Activated CD8-positive, alpha-beta T cell treated with anti-CD3 and anti-CD28 coated beads for 36 hours (primary cell): ENCODE measurements around the gene TMPRSS4. TPM values are rescaled to one million over a fixed set of nuclear protein-coding genes. Genes with fewer than 3 reads are reported as not detected.

Experiments used
- ATAC-seq: fragments of 200-7000 bp; cut with Tn5 transposase; one replicate; pipeline ENCODE4 v1.10.0; 2021; ENCODE audit warnings: mild to moderate bottlenecking, moderate library complexity
- CTCF ChIA-PET: fragments of 350-600 bp; sonication (Branson Sonifier 250); formaldehyde crosslinking; loops from one replicate; lab custom pipeline; 2021; ENCODE audit warnings: antibody characterized with exemption; lab: Charles Lee
- POLR2A ChIA-PET: fragments of 350-600 bp; sonication (Branson Sonifier 250); formaldehyde crosslinking; loops from one replicate; lab custom pipeline; 2021; ENCODE audit warnings: antibody characterized with exemption; lab: Charles Lee
- DNase-seq: peaks from one replicate; pipeline ENCODE4 v3.0.0-alpha.2; 2020
- H3K27ac Mint-ChIP-seq: one replicate; pipeline ENCODE4 v1.8.0; 2021; ENCODE audit warnings: mild to moderate bottlenecking, mixed read lengths
- H3K27me3 Mint-ChIP-seq: one replicate; pipeline ENCODE4 v1.8.0; 2021; ENCODE audit warnings: mixed read lengths
- H3K36me3 Mint-ChIP-seq: one replicate; pipeline ENCODE4 v1.8.0; 2021; ENCODE audit warnings: low read depth, mixed read lengths
- H3K4me1 Mint-ChIP-seq: one replicate; pipeline ENCODE4 v1.8.0; 2021; ENCODE audit warnings: low read depth, mixed read lengths
- H3K4me3 Mint-ChIP-seq: one replicate; pipeline ENCODE4 v1.8.0; 2021; ENCODE audit warnings: mild to moderate bottlenecking, moderate library complexity, mixed read lengths
- H3K9me3 Mint-ChIP-seq: one replicate; pipeline ENCODE4 v1.8.0; 2021; ENCODE audit warnings: mixed read lengths
- intact Hi-C: fragments of 100-400 bp; cut with micrococcal nuclease; formaldehyde crosslinking; loops from one replicate; pipeline ENCODE4 v1.10.0; 2022
- total RNA-seq, 2 experiments: library from RNA; stranded (reverse); gene quantifications; one replicate each; pipeline ENCODE4 v1.2.3, GENCODE V29; 2021
- TF ChIP-seq, protein P1 (sequence below): fragments of 200-600 bp; IDR thresholded peaks from one replicate; pipeline ENCODE4 v1.8.0; 2022; ENCODE audit warnings: antibody characterized with exemption, mild to moderate bottlenecking

Gene TMPRSS4
- total RNA-seq, 2 experiments from 2014 or later: not detected

DNA sequence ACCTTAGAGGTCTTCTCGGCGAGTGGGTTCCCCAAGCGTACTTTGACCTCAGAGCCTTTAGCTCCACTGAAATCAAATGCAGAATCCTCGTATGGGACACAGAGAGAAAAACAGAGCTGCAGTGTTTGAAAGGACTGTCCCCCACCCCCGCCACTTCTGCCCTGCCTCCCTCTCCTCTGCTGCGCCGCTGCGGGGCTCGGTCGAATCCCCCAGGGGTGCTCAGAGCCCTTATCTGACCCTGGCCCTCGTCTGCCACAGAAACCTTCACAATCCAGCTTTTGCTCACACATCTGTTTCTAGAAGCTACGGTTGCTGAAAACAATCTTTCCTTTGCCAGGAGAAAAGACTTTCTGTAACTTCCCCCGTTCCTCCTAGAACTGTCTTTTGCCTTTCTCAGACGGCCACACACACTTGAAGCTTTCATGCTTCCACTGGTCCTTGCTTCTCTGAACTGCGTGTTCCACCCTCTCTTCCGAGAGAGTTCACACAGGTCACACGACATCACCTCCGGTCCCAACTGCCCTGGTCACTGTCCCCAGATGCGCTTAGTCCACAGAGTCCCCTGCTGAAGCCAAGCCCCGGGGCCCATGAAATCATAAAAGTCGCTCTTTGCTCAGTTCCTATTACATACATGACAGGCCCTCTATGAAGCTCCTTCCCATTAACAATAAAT is 6.1 kb downstream of the TMPRSS4 start:
- DNase-seq: no peak
- Mint-ChIP-seq H3K27ac (no peak overlapping the region), H3K4me3 (no peak overlapping the region), H3K36me3 (no peaks in the 10 kb centered on the region), H3K27me3 (no peaks in the 10 kb centered on the region), H3K9me3 (peaks cover 13% of the 10 kb centered on the region), H3K4me1 (no peaks in the 10 kb centered on the region)
- intact Hi-C loops: no loop called here
- TF ChIP-seq, protein P1, sequence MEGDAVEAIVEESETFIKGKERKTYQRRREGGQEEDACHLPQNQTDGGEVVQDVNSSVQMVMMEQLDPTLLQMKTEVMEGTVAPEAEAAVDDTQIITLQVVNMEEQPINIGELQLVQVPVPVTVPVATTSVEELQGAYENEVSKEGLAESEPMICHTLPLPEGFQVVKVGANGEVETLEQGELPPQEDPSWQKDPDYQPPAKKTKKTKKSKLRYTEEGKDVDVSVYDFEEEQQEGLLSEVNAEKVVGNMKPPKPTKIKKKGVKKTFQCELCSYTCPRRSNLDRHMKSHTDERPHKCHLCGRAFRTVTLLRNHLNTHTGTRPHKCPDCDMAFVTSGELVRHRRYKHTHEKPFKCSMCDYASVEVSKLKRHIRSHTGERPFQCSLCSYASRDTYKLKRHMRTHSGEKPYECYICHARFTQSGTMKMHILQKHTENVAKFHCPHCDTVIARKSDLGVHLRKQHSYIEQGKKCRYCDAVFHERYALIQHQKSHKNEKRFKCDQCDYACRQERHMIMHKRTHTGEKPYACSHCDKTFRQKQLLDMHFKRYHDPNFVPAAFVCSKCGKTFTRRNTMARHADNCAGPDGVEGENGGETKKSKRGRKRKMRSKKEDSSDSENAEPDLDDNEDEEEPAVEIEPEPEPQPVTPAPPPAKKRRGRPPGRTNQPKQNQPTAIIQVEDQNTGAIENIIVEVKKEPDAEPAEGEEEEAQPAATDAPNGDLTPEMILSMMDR: no peak
- POLR2A ChIA-PET: no interaction called here
- ATAC-seq: no peak
- CTCF ChIA-PET: interaction anchor here (0.6 to 2.3 kb wide), 4 partner anchors 9 to 894 kb away, joined by 3 to 10 read pairs (median 4); no protein-coding TSS in a partner anchor

DNA sequence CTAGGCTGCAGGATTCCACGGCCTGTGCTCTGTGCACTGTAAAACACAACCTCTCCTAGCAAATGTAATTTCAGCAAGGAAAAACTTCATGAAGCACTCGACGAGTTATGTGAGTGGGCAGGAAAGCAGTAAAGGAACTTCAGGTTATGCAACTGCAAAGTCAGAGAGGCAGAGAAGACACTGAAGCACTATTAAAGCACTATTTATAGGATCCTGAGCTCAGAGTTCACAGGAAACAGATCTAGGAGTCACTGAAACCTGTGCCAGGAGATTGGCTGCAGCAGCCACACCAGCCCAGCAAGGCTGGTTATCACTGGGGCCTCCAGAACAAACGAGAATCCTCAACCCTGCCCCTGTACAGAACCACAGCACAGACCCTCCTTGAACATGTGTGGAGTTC is 7.4 kb downstream of the TMPRSS4 start:
- H3K4me1 Mint-ChIP-seq: no peaks in the 10 kb centered on the region
- H3K9me3 Mint-ChIP-seq: peaks cover 14% of the 10 kb centered on the region
- H3K27ac Mint-ChIP-seq: no peak overlapping the region
- H3K27me3 Mint-ChIP-seq: no peaks in the 10 kb centered on the region
- ATAC-seq (no peak), DNase-seq (no peak)
- H3K4me3 Mint-ChIP-seq: no peak overlapping the region
- TF ChIP-seq, protein P1: no peak
- H3K36me3 Mint-ChIP-seq: no peaks in the 10 kb centered on the region
- ChIA-PET POLR2A (no interaction called here), CTCF (interaction anchor here (2.3 kb wide), 1 partner anchor 31 kb away, joined by 10 read pairs; no protein-coding TSS in a partner anchor)
- intact Hi-C loops: no loop called here

DNA sequence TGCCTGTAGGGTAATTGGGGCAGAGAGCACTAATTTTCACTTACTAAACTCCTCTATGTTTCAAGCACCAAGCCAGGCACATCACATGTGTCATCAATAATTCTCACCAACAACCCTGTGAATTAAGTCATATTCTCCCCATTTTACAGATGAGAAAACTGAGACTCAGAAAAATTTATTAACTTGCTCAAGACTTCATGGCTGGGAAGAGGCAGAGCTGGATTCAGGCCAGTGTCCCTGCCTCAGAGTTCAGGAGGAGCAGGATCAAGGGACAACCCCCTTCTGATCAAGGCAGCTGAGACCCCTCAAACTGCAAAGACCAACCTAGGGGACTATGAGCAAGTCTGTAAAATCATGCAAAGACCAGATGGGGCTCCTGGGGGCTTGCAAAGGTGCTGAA is 7.8 kb downstream of the TMPRSS4 start:
- H3K36me3 Mint-ChIP-seq: no peaks in the 10 kb centered on the region
- no peaks in the 10 kb centered on the region for H3K4me1 Mint-ChIP-seq
- H3K27me3 Mint-ChIP-seq: no peaks in the 10 kb centered on the region
- ChIA-PET CTCF (interaction anchor here (1.4 kb wide), 1 partner anchor 31 kb away, joined by 3 read pairs; no protein-coding TSS in a partner anchor), POLR2A (no interaction called here)
- no peak for ATAC-seq
- intact Hi-C loops: no loop called here
- H3K27ac Mint-ChIP-seq: no peak overlapping the region
- no peak overlapping the region for H3K4me3 Mint-ChIP-seq
- no peak for DNase-seq
- H3K9me3 Mint-ChIP-seq: peaks cover 14% of the 10 kb centered on the region
- TF ChIP-seq, protein P1: no peak

DNA sequence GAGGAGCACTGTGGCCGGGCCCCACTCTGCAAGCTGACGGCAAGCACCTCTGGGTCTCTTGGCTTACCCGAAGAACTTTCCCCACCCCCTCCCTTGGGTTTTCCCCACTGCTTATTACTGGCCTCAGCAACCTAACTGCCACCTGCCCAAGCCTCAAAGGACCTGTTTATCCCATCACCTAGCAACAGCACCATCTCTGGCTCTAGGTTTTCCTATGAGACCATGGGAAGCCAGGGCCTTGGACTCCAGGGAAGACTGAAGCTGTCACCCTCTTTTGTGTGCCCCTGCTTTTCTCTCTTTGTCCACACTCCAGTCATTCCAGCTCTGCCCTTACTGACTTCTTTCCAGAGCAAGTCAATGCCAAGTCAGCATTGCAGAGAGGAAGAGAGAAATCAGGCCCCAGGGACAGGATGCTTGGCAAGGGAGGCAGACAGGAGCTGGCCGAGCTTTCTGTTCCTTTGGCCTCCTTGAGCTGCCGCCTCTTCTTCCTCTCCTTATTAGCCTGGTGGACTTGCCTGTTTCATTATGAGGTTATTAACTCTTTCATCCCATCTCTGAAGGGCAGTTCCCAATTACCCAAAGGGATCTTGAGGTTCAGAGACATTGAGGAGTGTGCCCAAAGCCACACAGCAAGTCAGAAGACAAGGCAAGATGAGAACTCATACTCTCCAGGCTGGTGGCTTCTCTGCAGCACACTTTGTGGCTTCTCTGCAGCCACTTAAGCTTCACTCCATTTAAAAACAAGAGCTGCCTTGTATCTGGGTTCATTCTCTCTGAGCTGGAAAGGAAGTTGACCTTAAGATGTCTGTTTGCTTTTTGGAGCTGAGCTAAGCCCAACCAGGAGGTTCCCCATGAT is 10.3 kb downstream of the TMPRSS4 start, which contains the start of gene SMIM35:
SMIM35 (minus strand) TSS at position 51 of the 856 bp plus-strand sequence. CDS start 206 bp downstream, outside the sequence.
- POLR2A ChIA-PET: no interaction called here
- Mint-ChIP-seq H3K27me3 (no peaks in the 10 kb centered on the region), H3K36me3 (no peaks in the 10 kb centered on the region), H3K9me3 (peaks cover 14% of the 10 kb centered on the region), H3K4me1 (no peaks in the 10 kb centered on the region), H3K4me3 (no peak within 1 kb of the TSS), H3K27ac (no peak within 1 kb of the TSS)
- CTCF ChIA-PET: interaction anchor here (0.7 to 1.4 kb wide), 3 partner anchors 38 to 229 kb away, joined by 3 read pairs; no protein-coding TSS in a partner anchor
- TF ChIP-seq, protein P1: no peak
- ATAC-seq (no peak), DNase-seq (no peak)
- intact Hi-C loops: no loop called here
